GM18499 (cell line): ENCODE data around the gene ERFL.
"Not testable (repeated sequence)": the region's sequence is repeated elsewhere in the genome, so short reads cannot be mapped to it uniquely, and the experiment has no call there.

Experiments
- ATAC-seq: cut with Tn5 transposase; IDR thresholded peaks from one replicate; pipeline ENCODE4 v1.9.1; 2021; ENCODE audit warnings: moderate number of reproducible peaks; ENCODE audit not compliant: insufficient read depth, unreplicated experiment

Gene ERFL

DNA sequence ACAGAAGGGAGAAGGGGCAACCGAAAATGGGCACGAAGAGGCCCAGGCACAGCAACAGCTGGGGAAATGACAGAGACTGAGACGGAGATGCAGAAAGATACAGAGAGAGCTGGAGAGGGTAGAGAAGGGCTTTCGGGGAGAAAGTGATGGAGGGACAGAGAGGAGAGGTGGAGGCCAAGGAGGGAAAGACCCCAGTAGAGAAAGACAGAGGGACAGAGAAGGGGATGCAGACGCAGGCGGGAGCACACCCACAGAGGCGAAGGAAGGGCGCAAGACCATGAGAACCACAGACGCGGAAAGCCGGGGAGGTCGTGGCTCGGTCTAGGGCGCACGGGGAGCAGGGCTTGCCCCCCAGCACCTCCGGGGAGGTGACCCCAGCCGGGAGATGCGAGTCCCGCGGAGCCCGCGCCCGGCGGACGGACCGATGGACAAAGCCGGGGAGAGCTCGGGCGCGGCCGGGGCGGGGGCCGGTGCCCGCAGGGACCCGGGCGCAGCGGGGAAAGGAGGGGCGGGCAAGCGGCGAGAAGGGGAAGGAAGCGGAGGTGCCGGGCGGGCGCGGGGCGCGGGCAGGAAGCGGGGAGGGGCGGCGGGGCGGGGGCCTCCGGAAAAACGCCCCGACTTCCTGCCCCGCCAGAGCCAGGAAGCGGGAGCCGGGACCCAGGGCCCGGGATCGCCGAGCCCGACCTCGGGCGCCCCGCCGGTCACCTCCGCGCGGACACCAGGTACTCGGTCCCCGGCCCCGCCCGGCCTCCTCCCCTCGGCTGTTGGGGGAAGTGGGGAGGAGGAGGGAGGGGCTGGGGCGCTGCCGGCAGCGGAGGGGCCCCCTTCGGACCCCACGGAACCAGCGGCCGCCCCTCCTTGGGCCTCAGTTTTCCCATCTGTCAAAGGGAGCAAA, 45.4 kb downstream of the ERFL start, which contains the start of gene ARHGEF1:
Gene ARHGEF1, plus strand, starts transcription at position 617 of the 895 bp plus-strand sequence. CDS start 4,899 bp downstream, outside the sequence.
- no peak for ATAC-seq

DNA sequence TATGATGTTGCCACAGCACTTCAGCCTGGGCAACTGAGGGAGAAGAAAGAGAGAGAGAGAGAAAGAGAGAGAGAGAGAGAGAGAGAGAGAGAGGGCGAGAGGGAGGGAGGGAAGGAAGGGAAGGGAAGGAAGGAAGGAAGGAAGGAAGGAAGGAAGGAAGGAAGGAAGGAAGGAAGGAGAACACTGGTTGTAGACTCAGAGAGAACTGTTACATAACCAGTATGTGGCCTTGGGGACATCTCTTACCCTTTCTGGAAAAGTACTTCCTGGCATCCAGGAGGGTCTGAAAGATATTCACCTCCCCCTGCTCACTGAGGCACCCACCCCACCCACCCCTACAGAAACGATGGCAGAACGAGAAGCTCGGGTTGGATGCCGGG, 47.9 kb downstream of the ERFL start:
- no peak for ATAC-seq

DNA sequence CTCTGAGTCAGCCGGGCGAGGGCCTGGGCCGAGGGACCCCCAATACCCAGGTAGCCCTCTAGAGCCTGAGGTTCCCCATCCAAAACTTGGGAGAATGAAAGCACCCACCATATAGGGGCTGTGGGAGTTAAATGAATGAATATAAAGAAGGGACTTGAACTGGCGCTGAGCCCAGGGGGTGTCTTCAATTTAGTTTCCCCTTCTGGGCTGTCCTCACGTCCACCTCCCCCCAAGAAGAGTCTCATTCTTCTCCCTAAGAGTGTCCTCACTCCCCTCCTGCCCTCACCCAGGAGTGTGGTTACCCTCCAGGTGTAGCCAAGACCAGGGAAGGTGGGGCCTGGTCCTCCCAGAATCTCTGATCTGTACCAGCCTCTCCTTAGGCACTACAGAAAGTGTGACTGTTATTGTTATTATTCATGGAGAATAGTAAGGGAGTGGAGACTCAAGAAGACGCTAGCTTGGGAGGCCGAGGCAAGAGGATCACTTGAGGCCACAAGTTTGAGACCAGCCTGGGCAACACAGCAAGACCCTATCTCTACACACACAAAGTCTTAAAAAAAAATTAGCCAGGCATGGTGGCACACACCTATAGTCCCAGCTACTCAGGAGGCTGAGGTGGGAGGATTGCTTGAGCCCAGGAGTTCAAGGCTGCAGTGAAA, 48.5 kb downstream of the ERFL start:
- ATAC-seq, result no peak

DNA sequence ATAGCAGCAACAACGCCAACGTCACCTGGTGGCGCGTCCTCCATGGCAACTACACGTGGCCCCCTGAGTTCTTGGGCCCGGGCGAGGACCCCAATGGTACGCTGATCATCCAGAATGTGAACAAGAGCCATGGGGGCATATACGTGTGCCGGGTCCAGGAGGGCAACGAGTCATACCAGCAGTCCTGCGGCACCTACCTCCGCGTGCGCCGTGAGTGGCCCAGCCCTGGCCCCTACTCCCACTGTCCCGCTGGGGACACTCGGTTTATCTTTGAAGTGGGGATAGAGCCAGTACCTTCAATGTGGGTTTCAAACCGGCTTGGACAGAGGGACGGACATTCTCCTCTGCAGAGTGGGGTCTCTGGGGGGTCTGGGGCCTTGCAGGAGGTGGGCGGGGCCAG, 49.2 kb downstream of the ERFL start:
- ATAC-seq, result no peak

DNA sequence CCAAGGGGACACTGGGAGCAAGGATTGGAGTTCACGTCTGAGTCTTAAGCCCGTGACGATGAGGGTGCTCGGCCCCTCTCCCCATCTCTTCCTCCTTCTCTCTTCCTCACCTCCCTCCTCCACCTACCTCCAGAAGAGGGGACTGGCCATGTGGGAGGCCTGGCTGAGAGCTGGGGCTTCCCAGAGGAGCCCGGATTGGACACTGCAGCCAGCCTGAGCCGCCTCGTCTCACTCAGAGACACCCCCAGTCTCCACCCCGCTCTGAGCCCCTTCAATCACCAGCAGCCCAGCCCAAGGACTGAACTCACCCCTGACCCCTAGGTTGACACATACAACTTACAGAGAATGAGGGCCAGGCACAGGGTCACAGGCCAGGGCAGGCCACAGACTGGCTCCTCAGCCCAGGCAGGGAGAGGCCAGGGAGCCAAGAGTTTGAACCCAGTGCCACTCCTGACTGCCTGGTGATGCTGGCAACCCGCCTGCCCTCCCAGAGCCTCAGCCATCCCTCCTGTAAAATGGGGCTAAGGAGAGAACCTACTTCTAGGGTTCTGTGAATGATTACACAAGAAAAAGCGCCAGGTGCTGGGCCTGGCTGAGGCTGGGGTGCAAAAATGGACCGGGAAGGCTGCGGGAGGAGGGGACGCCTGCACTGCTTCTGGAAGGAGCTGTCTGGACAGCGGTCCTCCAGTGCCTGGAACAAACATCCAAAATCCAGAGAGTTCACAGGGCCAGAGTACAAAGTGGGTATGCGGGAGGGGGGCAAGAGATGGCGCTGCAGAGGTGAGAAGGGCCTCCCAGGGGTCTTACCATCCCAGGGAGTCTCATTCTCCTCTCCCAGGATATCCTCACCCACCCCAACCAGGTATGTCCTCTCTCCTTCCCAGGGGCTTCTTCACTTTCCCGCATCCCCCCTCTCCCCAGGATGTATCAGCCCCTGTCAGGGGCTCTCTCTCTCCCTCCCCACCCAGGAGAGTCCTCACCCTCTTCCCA, 50.0 kb downstream of the ERFL start:
- ATAC-seq, result no peak

DNA sequence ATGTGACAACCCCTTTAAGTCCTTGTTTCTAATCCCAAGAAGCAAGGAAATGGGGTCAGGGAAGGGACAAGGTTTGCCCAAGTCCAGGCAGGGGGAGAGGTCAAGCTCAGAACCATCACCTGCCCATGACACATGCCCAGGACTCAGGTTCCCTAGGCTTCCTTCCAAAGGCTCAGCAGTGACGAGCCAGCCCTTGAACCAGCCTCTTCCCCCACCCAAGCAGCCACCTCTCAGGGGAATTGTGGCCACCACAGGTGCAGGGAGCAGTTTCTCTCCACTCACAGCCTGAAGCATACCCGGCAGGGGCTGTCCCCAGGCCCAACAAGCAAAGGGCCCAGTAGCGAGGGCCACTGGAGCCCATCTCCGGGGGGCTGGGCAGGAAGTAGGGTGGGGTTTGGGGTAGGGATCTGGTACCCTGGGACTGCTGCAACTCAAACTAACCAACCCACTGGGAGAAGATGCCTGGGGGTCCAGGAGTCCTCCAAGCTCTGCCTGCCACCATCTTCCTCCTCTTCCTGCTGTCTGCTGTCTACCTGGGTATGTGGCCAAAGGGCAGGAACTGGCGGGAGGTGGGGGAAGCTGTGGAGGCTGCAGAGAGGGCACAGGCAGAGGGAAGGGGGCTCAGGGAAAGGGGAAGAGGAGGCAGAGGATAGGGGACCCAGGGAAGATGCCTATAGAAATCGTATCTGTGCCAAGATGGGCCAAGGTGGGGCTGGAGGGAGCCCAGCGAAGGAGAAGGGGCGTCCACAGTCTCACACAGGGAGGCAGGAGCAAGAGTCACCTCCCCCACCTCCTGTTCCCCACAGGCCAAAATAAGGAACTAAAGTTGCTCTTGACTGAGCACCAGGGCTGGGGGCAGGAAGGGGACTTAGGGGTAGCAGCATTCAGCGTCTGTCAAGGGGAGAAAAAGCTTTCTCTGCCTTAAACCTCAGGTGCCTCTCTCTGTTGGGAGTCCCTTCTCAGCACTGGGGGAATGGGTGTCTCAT, 51.1 kb downstream of the ERFL start, which contains the start of gene CD79A:
Gene CD79A, plus strand, starts transcription at position 433 of the 986 bp plus-strand sequence. Its CDS starts 26 bp downstream, at position 459.
- no peak for ATAC-seq

DNA sequence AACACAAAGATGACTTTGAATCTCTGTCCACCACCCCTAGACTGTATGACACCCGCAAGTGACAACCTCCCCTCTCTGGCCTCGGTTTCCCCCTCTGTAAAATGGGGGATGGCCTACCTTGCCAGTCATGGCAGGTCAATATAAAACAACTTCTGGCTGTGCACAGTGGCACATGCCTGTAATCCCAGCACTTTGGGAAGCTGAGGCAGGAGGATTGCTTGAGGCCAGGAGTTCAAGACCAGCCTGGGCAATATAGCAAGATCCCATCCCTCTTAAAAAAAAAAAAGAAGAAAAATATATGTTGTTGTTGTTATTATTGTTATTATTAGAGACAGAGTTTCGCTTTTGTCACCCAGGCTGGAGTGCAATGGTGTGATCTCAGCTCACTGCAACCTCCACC, 52.3 kb downstream of the ERFL start:
- not testable (repeated sequence) for ATAC-seq

DNA sequence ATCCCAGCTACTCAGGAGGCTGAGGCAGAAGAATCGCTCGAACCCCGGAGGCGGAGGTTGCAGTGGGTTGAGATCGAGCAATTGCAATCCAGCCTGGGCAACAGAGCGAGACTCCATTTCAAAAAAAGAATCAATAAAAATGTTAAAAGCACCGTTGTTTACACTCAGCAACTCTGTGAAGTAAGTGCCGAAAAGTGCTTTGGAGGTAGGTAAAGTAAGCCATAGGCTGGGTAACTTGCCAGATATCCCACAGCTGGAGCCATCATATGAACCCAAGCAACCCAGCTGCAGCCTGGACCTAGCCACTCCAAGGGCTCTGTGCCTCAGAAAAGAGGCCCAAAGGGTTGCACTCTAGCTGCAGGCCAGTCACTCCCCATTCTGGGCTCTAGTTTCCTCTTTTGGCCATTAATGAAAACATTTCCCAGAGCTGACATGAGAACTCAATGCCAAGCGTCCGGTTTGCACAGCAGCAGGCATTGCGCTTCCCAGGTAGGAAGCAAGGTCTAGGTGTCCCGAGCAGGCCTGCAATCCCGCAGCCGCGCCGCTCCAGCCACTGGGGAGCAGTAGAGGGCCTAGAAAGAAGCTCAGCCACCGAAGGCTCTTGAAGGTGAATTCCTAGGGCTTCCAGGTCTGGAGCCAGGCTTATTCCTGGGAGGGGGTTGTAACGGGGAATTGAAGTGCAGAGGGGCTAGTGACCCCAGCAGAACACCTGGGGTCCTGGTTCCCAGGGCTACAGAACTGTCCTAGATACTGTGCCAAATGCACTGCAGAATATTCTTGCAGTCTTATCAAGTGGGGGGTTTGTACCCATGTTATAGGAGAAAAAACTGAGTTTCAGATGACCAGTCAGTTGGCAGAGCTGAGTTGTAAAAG, 55.2 kb downstream of the ERFL start:
- ATAC-seq, result no peak

DNA sequence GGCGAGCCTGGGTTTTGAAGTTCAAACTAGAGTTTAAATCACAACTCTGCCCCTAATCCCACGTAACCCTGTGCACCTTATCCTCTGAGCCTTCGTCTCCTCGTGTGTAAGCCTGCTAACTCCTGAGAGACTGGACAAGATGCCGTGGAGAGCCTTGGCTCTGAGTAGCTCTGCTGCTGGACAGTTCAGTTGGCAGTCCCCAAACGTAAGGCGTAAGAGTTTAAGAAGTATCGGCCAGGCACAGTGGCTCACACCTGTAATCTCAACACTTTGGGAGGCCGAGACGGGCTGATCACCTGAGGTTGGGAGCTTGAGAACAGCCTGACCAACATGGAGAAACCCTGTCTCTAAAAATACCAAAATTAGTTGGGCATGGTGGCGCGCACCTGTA, 55.9 kb downstream of the ERFL start:
- ATAC-seq, result no peak

DNA sequence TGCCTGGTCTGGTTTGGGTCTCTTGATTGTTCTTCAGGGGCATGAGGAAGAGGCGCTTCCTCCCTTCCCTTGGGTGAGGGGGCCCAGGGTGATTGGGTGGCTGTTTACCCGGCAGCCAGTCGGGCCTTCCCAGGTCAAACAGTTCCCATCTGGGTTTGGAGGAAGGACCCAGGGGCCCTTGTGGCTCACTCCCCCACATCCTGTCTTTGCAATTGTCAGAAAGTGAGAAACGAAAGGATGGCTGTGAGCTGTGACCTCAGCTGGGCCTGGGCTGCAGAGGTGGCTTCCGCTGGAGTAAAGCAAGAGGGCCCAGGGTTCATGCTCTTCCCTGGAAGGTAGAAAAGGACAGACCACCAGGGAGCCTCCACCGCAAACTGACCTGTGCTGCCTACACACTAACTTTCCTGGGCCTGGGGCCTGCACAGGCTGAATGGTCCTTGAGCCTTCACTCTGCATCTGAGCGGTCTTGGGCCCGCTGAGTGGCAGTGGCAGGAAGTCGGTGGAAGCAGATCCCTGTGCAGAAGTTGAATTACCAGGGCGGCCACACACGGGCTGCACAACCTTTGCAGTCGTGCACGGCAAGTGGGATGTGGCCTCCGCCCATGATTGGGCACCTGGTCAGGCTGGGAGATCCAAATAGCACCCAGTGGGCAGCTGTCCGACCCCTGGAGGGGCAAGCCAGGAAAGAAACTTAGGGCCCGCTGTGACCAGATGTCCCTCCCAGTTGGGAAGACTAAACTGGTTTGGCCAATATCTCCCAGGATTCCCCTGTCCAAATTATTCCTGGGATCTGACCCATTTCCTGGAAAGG, 56.5 kb downstream of the ERFL start:
- no peak for ATAC-seq

DNA sequence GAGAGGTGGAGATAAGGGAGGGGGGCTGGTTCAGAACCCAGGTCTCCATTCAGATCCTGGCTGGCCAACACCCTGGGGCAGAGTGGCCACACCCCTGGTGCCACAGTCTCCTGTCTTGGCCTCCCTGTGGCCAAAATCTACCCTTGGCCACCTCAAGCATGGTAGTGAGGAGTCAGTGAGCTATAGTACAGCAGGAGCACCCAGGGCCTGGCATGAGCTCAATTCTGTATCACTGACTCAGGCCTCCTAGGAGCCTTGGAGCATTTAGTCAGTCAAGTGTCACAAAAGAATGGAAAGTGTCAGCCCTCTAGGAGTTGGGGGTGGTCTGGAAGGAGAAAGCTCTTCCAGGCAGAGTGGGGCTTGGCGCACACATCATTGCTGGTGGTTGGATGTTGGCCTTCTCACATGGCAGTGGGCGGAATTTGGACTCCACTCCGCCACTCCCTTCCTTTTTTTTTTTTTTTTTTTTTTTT, 57.8 kb downstream of the ERFL start:
- no peak for ATAC-seq

DNA sequence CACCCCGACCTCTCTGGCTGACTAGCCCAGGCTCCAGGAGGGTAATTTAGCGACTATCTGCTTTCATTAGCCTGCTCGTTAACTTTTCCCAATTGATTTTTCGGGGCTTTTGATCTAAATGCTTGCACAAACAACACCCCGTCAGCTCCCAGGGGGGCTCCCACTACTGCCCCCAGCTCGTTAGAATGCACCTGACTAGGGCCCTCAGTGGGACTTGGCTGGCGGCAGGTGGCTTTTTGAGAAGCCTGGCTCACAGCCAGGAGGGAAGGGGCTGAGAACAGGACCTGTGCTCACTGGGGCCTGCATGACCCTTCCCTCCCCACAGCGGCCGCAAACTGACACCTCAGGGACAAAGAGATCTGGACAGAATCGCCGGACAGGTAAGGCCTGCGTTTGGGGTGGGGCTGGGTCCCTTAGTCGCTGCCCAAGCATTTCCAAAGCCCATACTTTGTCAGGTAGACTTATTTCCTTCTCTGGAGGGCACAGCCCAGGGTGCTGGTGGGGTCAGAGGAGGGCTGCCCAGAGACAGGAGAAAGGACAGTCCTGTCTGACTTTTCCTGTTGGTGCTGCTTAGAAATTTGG, 58.8 kb downstream of the ERFL start:
- no peak for ATAC-seq

DNA sequence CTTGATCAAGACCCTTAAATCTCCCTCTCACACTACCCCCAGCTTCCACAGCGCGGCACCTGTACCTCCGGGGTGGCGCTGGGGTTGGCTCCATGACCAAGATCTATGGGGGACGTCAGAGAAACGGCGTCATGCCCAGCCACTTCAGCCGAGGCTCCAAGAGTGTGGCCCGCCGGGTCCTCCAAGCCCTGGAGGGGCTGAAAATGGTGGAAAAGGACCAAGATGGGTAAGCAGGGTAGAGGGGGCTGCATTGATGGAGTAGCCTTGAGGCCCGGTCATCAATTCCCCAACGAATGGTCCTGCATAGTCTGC, 59.3 kb downstream of the ERFL start:
- no peak for ATAC-seq

DNA sequence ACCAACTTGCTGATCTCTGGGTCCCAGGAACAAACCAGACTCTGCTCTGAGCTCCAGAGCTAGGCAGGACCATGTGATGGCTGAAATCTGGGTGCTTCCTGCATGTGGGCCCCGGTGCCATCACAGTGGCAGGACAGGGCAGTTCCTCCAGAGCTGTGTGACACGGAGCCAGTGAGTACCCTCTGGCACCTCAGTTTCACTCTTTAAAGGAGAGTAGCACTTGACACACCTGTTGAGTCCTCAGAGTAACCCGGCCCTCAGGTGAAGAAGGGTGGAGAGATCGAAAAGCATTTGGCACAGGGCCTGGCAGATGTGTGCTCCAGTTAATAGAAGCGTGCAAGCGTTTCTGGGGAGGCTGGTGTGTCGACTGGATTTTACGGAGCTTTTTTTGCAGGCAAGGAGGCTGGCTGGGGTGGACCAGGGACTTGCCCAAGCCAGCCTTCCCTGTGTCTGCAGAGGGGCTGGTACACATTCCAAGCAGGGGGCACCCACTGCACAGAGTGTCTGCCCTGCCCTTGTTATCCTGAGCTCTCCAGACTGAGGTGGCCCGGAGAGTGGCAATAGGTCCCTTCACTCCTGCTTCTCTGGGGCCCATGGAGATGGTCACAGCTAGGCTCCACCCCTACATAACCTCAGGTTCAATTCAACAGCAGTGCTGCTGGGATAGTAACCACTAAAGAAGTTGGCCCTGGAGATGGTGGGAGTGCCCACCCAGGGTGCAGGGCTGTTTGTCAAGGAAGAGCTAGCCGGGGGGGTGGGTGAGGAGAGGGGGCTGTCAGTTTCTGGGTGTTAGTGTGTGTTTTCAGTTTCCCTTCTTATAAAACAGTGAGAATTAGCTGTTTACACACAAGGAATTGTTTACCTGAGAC, 59.9 kb downstream of the ERFL start:
- ATAC-seq, result no peak

DNA sequence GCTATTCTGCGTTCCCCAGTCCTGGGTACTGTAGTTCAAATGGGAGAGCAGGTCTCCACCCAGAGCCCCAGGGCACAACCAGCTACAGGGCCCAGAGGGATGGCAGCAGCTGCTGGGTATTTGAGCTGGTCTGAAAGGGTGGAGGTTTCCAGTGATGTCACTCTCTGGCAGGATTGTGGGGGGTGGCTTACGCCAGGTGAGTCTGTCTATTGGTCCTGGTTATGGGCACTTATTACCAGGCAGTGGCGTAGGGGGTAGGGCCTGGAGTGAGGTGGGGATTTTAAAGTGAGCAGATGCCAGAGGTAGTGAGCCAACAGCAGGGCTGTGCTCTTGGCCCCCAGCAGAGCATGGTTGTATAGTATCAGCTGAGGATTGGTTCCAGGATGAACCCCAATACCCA, 62.0 kb downstream of the ERFL start:
- no peak for ATAC-seq

DNA sequence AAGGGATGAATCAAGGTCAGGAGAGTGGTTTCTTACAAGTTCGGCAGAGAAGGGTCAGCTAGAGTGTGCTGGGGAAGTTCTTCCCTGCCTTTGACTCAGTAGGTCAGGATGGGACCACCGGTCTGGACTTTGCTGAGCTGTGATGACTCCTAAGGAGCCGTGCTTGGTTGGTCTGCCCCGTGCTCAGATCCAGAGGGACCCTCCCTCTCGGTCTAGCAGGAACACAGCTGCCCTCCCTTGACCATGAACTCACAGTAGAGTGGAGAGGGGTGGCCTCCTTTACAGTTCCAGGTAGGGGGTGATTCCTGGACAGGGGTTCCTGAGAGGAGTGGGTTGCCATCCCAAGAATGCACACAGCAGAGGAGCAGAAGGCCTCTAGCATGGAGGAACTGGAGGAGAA, 63.9 kb downstream of the ERFL start:
- ATAC-seq, result no peak
